ENCODE data around the gene NEAT1.

- no peak for TF ChIP-seq POLR2AphosphoS5 (IDR thresholded peaks at IDR 0.05)
- TF ChIP-seq CTCF (IDR thresholded peaks at IDR 0.05) = no peak
These were observed 30.3 kb upstream of the NEAT1 start for GRCh38 chr11:65392186-65392829.
